GM23338 (cell line): Measurements from ENCODE around the gene RBP5. TPM values are rescaled to one million over a fixed set of nuclear protein-coding genes. Genes with fewer than 3 reads are reported as not detected.

Experiments used
- ATAC-seq: fragments of 200-7000 bp; cut with Tn5 transposase; 3 replicates; pipeline ENCODE4 v1.9.1; 2020
- DNase-seq: peaks from one replicate; pipeline ENCODE4 v3.0.0-alpha.2; 2015; ENCODE audit warnings: low spot score
- H2AFZ ChIP-seq: fragments of 200-600 bp; sonication (generic); 2 replicates; pipeline ENCODE4 v1.8.0; 2016; ENCODE audit warnings: antibody characterized with exemption, mild to moderate bottlenecking, moderate library complexity
- H3F3A ChIP-seq: fragments of 200-600 bp; sonication (generic); replicated peaks from 2 replicates; pipeline ENCODE4 v1.8.0; 2017; ENCODE audit warnings: antibody characterized with exemption, mixed run types, low read depth
- H3K27ac ChIP-seq: fragments of 200-600 bp; sonication (generic); 2 replicates; pipeline ENCODE4 v1.6.1; 2016; ENCODE audit warnings: low read depth
- H3K27me3 ChIP-seq: fragments of 200-600 bp; sonication (generic); 2 replicates; pipeline ENCODE4 v1.8.0; 2016; ENCODE audit warnings: mild to moderate bottlenecking, mixed run types, moderate library complexity; ENCODE audit not compliant: insufficient read depth
- H3K36me3 ChIP-seq: fragments of 200-600 bp; sonication (generic); 2 replicates; pipeline ENCODE4 v1.8.0; 2016; ENCODE audit warnings: mild to moderate bottlenecking; ENCODE audit not compliant: insufficient read depth
- H3K4me1 ChIP-seq: fragments of 200-600 bp; sonication (generic); 2 replicates; pipeline ENCODE4 v1.8.0; 2016; ENCODE audit warnings: mild to moderate bottlenecking, moderate library complexity; ENCODE audit not compliant: insufficient read depth
- H3K4me2 ChIP-seq: fragments of 200-600 bp; sonication (generic); 2 replicates; pipeline ENCODE4 v1.7.1; 2017; ENCODE audit warnings: mixed run types
- H3K4me3 ChIP-seq: fragments of 200-600 bp; sonication (generic); 2 replicates; pipeline ENCODE4 v1.6.1; 2016; ENCODE audit warnings: mixed run types
- H3K79me2 ChIP-seq: fragments of 200-600 bp; sonication (generic); replicated peaks from 2 replicates; pipeline ENCODE4 v1.8.0; 2017; ENCODE audit warnings: mild to moderate bottlenecking; ENCODE audit not compliant: insufficient read depth
- H3K9me2 ChIP-seq: fragments of 200-600 bp; sonication (generic); 2 replicates; pipeline ENCODE4 v1.8.0; 2017; ENCODE audit not compliant: insufficient read depth
- H4K20me1 ChIP-seq: fragments of 200-600 bp; sonication (generic); replicated peaks from 2 replicates; pipeline ENCODE4 v1.8.0; 2017; ENCODE audit warnings: mild to moderate bottlenecking; ENCODE audit not compliant: insufficient read depth
- H3K27ac Mint-ChIP-seq: 2 replicates; pipeline ENCODE4 v1.8.0; 2020; ENCODE audit warnings: inconsistent platforms, mild to moderate bottlenecking, moderate library complexity, mixed read lengths
- H3K27me3 Mint-ChIP-seq: 3 replicates; pipeline ENCODE4 v1.8.0; 2022; ENCODE audit warnings: low read depth, mild to moderate bottlenecking, moderate library complexity, mixed read lengths, inconsistent platforms; ENCODE audit not compliant: insufficient read depth, poor library complexity
- H3K36me3 Mint-ChIP-seq: 3 replicates; pipeline ENCODE4 v1.8.0; 2021; ENCODE audit warnings: low read depth, mild to moderate bottlenecking, inconsistent platforms, moderate library complexity, mixed read lengths
- H3K4me1 Mint-ChIP-seq: 3 replicates; pipeline ENCODE4 v1.8.0; 2020; ENCODE audit warnings: mild to moderate bottlenecking, inconsistent platforms, mixed read lengths
- H3K4me3 Mint-ChIP-seq: 3 replicates; pipeline ENCODE4 v1.8.0; 2021; ENCODE audit warnings: moderate library complexity, mild to moderate bottlenecking, inconsistent platforms, mixed read lengths
- H3K9me3 Mint-ChIP-seq: 3 replicates; pipeline ENCODE4 v1.8.0; 2020; ENCODE audit warnings: moderate library complexity, mild to moderate bottlenecking, inconsistent platforms, mixed read lengths
- EZH2 ChIP-seq: fragments of 200-600 bp; sonication (generic); IDR thresholded peaks from one replicate; pipeline ENCODE4 v1.8.0; 2017; ENCODE audit warnings: antibody characterized with exemption, mild to moderate bottlenecking, low read depth; ENCODE audit not compliant: unreplicated experiment
- EZH2phosphoT487 ChIP-seq: fragments of 200-600 bp; sonication (generic); IDR thresholded peaks from one replicate; pipeline ENCODE4 v1.8.1; 2018; ENCODE audit warnings: antibody characterized with exemption; ENCODE audit not compliant: unreplicated experiment
- JUNB ChIP-seq: IDR thresholded peaks from one replicate; pipeline ENCODE4 v1.6.1; 2016; ENCODE audit warnings: antibody characterized with exemption; ENCODE audit not compliant: unreplicated experiment
- polyA plus RNA-seq: library from polyadenylated mRNA; unstranded; fragments of >200 nt; fragmentation: Nextera tagmentation; extraction: Ambion mirVana; gene quantifications from 2 replicates; pipeline ENCODE4 v1.2.1, GENCODE V29; 2016
- total RNA-seq: library from RNA; depleted of rRNA; stranded (reverse); fragments of >200 nt; shearing (Covaris generic); gene quantifications from 2 replicates; pipeline ENCODE4 v1.2.3, GENCODE V29; 2014
- TF ChIP-seq, protein P1 (sequence below): fragments of 250-450 bp; sonication (Bioruptor Pico); IDR thresholded peaks from 2 replicates; pipeline ENCODE4 v1.5.0; 2020; ENCODE audit warnings: mild to moderate bottlenecking, moderate library complexity

The RBP5 gene
- total and polyA plus RNA-seq, 2 experiments from 2014 or later: 1.2 to 3.0 TPM

- peaks cover 3% of the 10 kb centered on the region for H3K27me3 Mint-ChIP-seq
- Histone ChIP-seq H3K27me3 (no peaks in the 10 kb centered on the region), H4K20me1 (no peaks in the 10 kb centered on the region), H3K79me2 (no peaks in the 10 kb centered on the region), H3K36me3 (no peaks in the 10 kb centered on the region), H2AFZ (no peak overlapping the region), H3K9me2 (no peaks in the 10 kb centered on the region), H3K4me1 (no peaks in the 10 kb centered on the region), H3K27ac (no peak overlapping the region), H3K4me2 (no peak overlapping the region), H3K4me3 (no peak overlapping the region), H3F3A (no peaks in the 10 kb centered on the region)
- ATAC-seq (no peak), DNase-seq (no peak)
- no peak for TF ChIP-seq EZH2phosphoT487
- no peaks in the 10 kb centered on the region for H3K9me3 Mint-ChIP-seq
- no peak overlapping the region for H3K4me3 Mint-ChIP-seq
- no peaks in the 10 kb centered on the region; the same call in 2 of the 3 replicates for H3K36me3 Mint-ChIP-seq
- peaks cover 4% of the 10 kb centered on the region for H3K4me1 Mint-ChIP-seq
- H3K27ac Mint-ChIP-seq: no peak overlapping the region
Observed at GRCh38 chr12:7118881-7119280, 9.8 kb downstream of the RBP5 start.

- no peak overlapping the region for H2AFZ ChIP-seq
- peaks cover 4% of the 10 kb centered on the region; the same call in 1 of the 3 replicates for H3K4me1 Mint-ChIP-seq
- no peaks in the 10 kb centered on the region for H3F3A ChIP-seq
- no peaks in the 10 kb centered on the region for H3K27me3 ChIP-seq
- H3K9me3 Mint-ChIP-seq: no peaks in the 10 kb centered on the region
- no peaks in the 10 kb centered on the region; the same call in 2 of the 3 replicates for H3K36me3 Mint-ChIP-seq
- H3K4me3 Mint-ChIP-seq: no peak overlapping the region
- H4K20me1 ChIP-seq: no peaks in the 10 kb centered on the region
- no peak overlapping the region for H3K27ac ChIP-seq
- TF ChIP-seq, protein P1, sequence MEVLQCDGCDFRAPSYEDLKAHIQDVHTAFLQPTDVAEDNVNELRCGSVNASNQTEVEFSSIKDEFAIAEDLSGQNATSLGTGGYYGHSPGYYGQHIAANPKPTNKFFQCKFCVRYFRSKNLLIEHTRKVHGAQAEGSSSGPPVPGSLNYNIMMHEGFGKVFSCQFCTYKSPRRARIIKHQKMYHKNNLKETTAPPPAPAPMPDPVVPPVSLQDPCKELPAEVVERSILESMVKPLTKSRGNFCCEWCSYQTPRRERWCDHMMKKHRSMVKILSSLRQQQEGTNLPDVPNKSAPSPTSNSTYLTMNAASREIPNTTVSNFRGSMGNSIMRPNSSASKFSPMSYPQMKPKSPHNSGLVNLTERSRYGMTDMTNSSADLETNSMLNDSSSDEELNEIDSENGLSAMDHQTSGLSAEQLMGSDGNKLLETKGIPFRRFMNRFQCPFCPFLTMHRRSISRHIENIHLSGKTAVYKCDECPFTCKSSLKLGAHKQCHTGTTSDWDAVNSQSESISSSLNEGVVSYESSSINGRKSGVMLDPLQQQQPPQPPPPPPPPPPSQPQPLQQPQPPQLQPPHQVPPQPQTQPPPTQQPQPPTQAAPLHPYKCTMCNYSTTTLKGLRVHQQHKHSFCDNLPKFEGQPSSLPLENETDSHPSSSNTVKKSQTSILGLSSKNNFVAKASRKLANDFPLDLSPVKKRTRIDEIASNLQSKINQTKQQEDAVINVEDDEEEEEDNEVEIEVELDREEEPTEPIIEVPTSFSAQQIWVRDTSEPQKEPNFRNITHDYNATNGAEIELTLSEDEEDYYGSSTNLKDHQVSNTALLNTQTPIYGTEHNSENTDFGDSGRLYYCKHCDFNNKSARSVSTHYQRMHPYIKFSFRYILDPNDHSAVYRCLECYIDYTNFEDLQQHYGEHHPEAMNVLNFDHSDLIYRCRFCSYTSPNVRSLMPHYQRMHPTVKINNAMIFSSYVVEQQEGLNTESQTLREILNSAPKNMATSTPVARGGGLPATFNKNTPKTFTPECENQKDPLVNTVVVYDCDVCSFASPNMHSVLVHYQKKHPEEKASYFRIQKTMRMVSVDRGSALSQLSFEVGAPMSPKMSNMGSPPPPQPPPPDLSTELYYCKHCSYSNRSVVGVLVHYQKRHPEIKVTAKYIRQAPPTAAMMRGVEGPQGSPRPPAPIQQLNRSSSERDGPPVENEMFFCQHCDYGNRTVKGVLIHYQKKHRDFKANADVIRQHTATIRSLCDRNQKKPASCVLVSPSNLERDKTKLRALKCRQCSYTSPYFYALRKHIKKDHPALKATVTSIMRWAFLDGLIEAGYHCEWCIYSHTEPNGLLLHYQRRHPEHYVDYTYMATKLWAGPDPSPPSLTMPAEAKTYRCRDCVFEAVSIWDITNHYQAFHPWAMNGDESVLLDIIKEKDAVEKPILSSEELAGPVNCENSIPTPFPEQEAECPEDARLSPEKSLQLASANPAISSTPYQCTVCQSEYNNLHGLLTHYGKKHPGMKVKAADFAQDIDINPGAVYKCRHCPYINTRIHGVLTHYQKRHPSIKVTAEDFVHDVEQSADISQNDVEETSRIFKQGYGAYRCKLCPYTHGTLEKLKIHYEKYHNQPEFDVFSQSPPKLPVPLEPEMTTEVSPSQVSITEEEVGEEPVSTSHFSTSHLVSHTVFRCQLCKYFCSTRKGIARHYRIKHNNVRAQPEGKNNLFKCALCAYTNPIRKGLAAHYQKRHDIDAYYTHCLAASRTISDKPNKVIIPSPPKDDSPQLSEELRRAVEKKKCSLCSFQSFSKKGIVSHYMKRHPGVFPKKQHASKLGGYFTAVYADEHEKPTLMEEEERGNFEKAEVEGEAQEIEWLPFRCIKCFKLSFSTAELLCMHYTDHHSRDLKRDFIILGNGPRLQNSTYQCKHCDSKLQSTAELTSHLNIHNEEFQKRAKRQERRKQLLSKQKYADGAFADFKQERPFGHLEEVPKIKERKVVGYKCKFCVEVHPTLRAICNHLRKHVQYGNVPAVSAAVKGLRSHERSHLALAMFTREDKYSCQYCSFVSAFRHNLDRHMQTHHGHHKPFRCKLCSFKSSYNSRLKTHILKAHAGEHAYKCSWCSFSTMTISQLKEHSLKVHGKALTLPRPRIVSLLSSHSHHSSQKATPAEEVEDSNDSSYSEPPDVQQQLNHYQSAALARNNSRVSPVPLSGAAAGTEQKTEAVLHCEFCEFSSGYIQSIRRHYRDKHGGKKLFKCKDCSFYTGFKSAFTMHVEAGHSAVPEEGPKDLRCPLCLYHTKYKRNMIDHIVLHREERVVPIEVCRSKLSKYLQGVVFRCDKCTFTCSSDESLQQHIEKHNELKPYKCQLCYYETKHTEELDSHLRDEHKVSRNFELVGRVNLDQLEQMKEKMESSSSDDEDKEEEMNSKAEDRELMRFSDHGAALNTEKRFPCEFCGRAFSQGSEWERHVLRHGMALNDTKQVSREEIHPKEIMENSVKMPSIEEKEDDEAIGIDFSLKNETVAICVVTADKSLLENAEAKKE (CRISPR knock-in tag): no peak
- TF ChIP-seq EZH2 (no peak), JUNB (no peak)
- no peak overlapping the region for H3K4me3 ChIP-seq
- no peaks in the 10 kb centered on the region for H3K9me2 ChIP-seq
- no peaks in the 10 kb centered on the region for H3K4me1 ChIP-seq
- DNase-seq (no peak), ATAC-seq (no peak)
- no peaks in the 10 kb centered on the region for H3K79me2 ChIP-seq
- H3K4me2 ChIP-seq: no peak overlapping the region
- H3K36me3 ChIP-seq: no peaks in the 10 kb centered on the region
- H3K27me3 Mint-ChIP-seq: peaks cover 5% of the 10 kb centered on the region
- no peak overlapping the region for H3K27ac Mint-ChIP-seq
Observed at GRCh38 chr12:7117670-7118069, 11.0 kb downstream of the RBP5 start.
